Transverse colon (tissue), 3 donors: ENCODE results near the gene ARHGDIG.

Experiments used
- EP300 ChIP-seq: sonication (generic); formaldehyde crosslinking; IDR thresholded peaks from one replicate; pipeline ENCODE4 v1.6.1; 2017; ENCODE audit warnings: antibody characterized with exemption, low read depth
- POLR2A ChIP-seq: fragments of 450-650 bp; IDR thresholded peaks from one replicate; pipeline ENCODE4 v1.6.1; 2016; ENCODE audit warnings: antibody characterized with exemption, mild to moderate bottlenecking, moderate library complexity
- TF ChIP-seq, protein P1 (sequence below), 5 experiments: fragments of 200-600 bp in 3 of 5; fragments of 450-650 bp in 2 of 5; sonication (generic) in 3 of 5; IDR thresholded peaks; 1 replicate in 2 of 5; 2 replicates in 3 of 5; pipeline ENCODE4 v1.5.1; 2016 to 2017; ENCODE audit warnings: antibody characterized with exemption in 5 of 5, inconsistent platforms in 3 of 5, mild to moderate bottlenecking in 2 of 5, moderate library complexity in 1 of 5

DNA sequence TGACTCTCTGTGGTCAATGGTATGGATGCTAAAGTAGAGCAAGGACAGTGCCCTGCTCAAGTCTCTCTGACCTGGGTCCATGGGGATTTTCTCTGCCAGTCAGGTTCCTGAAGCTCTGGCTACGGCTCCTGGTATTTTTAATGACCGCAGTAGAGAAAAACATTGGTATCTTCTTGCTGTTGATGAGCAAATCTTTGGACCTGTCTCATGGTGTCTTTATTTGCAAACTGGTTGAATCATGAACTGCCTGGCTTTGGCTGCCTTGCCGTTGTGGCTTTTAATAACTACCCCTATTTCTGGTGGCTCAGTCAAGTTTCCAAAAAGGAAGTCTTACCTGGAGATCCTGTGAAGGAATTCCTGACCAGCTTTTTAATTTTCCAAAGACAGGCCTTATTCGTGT, 37.0 kb upstream of the ARHGDIG start:
- TF ChIP-seq, protein P1, sequence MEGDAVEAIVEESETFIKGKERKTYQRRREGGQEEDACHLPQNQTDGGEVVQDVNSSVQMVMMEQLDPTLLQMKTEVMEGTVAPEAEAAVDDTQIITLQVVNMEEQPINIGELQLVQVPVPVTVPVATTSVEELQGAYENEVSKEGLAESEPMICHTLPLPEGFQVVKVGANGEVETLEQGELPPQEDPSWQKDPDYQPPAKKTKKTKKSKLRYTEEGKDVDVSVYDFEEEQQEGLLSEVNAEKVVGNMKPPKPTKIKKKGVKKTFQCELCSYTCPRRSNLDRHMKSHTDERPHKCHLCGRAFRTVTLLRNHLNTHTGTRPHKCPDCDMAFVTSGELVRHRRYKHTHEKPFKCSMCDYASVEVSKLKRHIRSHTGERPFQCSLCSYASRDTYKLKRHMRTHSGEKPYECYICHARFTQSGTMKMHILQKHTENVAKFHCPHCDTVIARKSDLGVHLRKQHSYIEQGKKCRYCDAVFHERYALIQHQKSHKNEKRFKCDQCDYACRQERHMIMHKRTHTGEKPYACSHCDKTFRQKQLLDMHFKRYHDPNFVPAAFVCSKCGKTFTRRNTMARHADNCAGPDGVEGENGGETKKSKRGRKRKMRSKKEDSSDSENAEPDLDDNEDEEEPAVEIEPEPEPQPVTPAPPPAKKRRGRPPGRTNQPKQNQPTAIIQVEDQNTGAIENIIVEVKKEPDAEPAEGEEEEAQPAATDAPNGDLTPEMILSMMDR (IDR thresholded peaks at IDR 0.05): no peak
- TF ChIP-seq POLR2A: no peak
- no peak for TF ChIP-seq EP300
